ENCODE results near the gene OR2D3. TPM values are rescaled to one million over a fixed set of nuclear protein-coding genes. Genes with fewer than 3 reads are reported as not detected.
"Not testable (repeated sequence)": the region's sequence is repeated elsewhere in the genome, so short reads cannot be mapped to it uniquely, and the experiment has no call there.

The OR2D3 gene
- polyA plus RNA-seq, 3 donors = not detected

GRCh38 chr11:6926208-6927029, 5.6 kb downstream of the OR2D3 start, which contains the start of gene ZNF215:
ZNF215 (plus strand) TSS chr11:6926426; CDS start chr11:6932273, 5,847 bp downstream.
- no peak within 1 kb of the TSS for H3K27ac ChIP-seq (ENCODE audit: low read depth, low read length)
- WGBS, 3 donors = 1 to 2% (median 2%) methylated on average over 61 of the region's 61 CpGs

GRCh38 chr11:6927030-6927617, 6.3 kb downstream of the OR2D3 start:
- no peak overlapping the region for H3K27ac ChIP-seq (ENCODE audit: low read depth, low read length)
- WGBS, 3 donors = 13 to 22% (median 16%) methylated on average over 11 of the region's 11 CpGs

- no peak overlapping the region for H3K27ac ChIP-seq (ENCODE audit: low read depth, low read length)
- WGBS, 3 donors = 65 to 85% (median 68%) methylated on average over 4 of the region's 4 CpGs
Observed at GRCh38 chr11:6928916-6929315, 8.1 kb downstream of the OR2D3 start.

- 63 to 85% (median 71%) methylated on average over 3 of the region's 3 CpGs for WGBS, 3 donors
- no peak overlapping the region for H3K27ac ChIP-seq (ENCODE audit: low read depth, low read length)
Observed at GRCh38 chr11:6931146-6931713, 10.4 kb downstream of the OR2D3 start.

- 80 to 84% (median 81%) methylated on average over 7 of the region's 7 CpGs for WGBS, 3 donors
Observed at GRCh38 chr11:6932145-6932544, 11.3 kb downstream of the OR2D3 start.

GRCh38 chr11:6941970-6942369, 21.2 kb downstream of the OR2D3 start:
- no peak overlapping the region for H3K27ac ChIP-seq (ENCODE audit: low read depth, low read length)

More at GRCh38 chr11:6932145-6932544, 11.3 kb downstream of the OR2D3 start:
- H3K27ac ChIP-seq (ENCODE audit: low read depth, low read length) = no peak overlapping the region

- 72 to 83% (median 77%) methylated on average over 3 of the region's 3 CpGs for WGBS, 3 donors
Observed at GRCh38 chr11:6943131-6943530, 22.3 kb downstream of the OR2D3 start.

GRCh38 chr11:6954248-6954647, 33.4 kb downstream of the OR2D3 start:
- H3K27ac ChIP-seq (ENCODE audit: low read depth, low read length) = not testable (repeated sequence)
- 89 to 91% (median 90%) methylated on average over 8 to 9 of the region's 10 CpGs for WGBS, 3 donors

More at GRCh38 chr11:6943131-6943530, 22.3 kb downstream of the OR2D3 start:
- no peak overlapping the region for H3K27ac ChIP-seq (ENCODE audit: low read depth, low read length)

- no peak overlapping the region for H3K27ac ChIP-seq (ENCODE audit: low read depth, low read length)
Observed at GRCh38 chr11:6962141-6962540, 41.3 kb downstream of the OR2D3 start.

- no peak overlapping the region for H3K27ac ChIP-seq (ENCODE audit: low read depth, low read length)
- 82 to 96% (median 94%) methylated on average over 1 of the region's 1 CpG for WGBS, 3 donors
Observed at GRCh38 chr11:6962673-6963072, 41.9 kb downstream of the OR2D3 start.

GRCh38 chr11:6968816-6969215, 48.0 kb downstream of the OR2D3 start:
- H3K27ac ChIP-seq (ENCODE audit: low read depth, low read length) = no peak overlapping the region
- WGBS, 3 donors = 89 to 100% (median 98%) methylated on average over 1 of the region's 1 CpG

GRCh38 chr11:6969854-6970253, 49.1 kb downstream of the OR2D3 start:
- whole genome bisulfite sequencing, 3 donors = 68 to 75% (median 73%) methylated on average over 4 of the region's 4 CpGs
- not testable (repeated sequence) for H3K27ac ChIP-seq (ENCODE audit: low read depth, low read length)

Other genes with a start within 250 kb of the OR2D3 start
- gene MRPL17, start 237.7 kb upstream of the OR2D3 start, polyA plus RNA-seq = 10 to 100 TPM; 23.4 to 34.1 (median 34.0) TPM
- gene OR2AG2, start 149.0 kb upstream of the OR2D3 start, polyA plus RNA-seq = under 1 TPM in 1 of 3 donors, not detected in 2; 0.02 TPM
- not detected for gene OR2AG1, start 138.0 kb upstream of the OR2D3 start, polyA plus RNA-seq
- not detected for gene OR6A2, start 121.3 kb upstream of the OR2D3 start, polyA plus RNA-seq
- not detected for gene OR10A5, start 75.3 kb upstream of the OR2D3 start, polyA plus RNA-seq
- gene OR10A2, start 57.9 kb upstream of the OR2D3 start, polyA plus RNA-seq = not detected
- gene OR10A4, start 44.4 kb upstream of the OR2D3 start, polyA plus RNA-seq = not detected
- gene OR2D2, start 28.5 kb upstream of the OR2D3 start, polyA plus RNA-seq = not detected
- gene ZNF215, start 5.4 kb downstream of the OR2D3 start, polyA plus RNA-seq = 1 to 10 TPM in 1 of 3 donors, under 1 TPM in 2; 0.48 to 2.8 (median 0.90) TPM
- gene ZNF214, start 99.3 kb downstream of the OR2D3 start, polyA plus RNA-seq = under 1 TPM; 0.51 to 0.94 (median 0.90) TPM
- under 1 TPM in 1 of 3 donors, not detected in 2; 0.11 TPM for gene NLRP14, start 99.5 kb downstream of the OR2D3 start, polyA plus RNA-seq
- not detected for gene RBMXL2, start 168.0 kb downstream of the OR2D3 start, polyA plus RNA-seq